Lung (tissue), 12 donors: ENCODE data around the gene PUSL1. TPM values are rescaled to one million over a fixed set of nuclear protein-coding genes. Genes with fewer than 3 reads are reported as not detected.

Experiments used
- ATAC-seq: fragments of 200-7000 bp; cut with Tn5 transposase; one replicate; pipeline ENCODE4 v1.9.1; 2020; ENCODE audit warnings: moderate number of reproducible peaks; ENCODE audit not compliant: insufficient read depth, low FRiP score
- DNase-seq, 3 donors: peaks; one replicate each; pipeline ENCODE4 v3.0.0-alpha.2; 2013 to 2017
- H3K27ac ChIP-seq, 2 donors: one replicate each; pipeline ENCODE4 v1.5.1; 2013; ENCODE audit warnings: mild to moderate bottlenecking in 2 of 2, moderate library complexity in 2 of 2, control low read depth in 1 of 2, inconsistent platforms in 1 of 2, low read depth in 1 of 2, low read length in 1 of 2
- H3K27me3 ChIP-seq, 3 donors: one replicate each; pipeline ENCODE4 v1.5.1; 2013; ENCODE audit warnings: low read length in 2 of 3; ENCODE audit not compliant: control insufficient read depth in 3 of 3, insufficient read depth in 3 of 3
- H3K36me3 ChIP-seq, 4 donors: one replicate each; pipeline ENCODE4 v1.5.1; 2013; ENCODE audit warnings: low read length in 4 of 4, mild to moderate bottlenecking in 1 of 4, moderate library complexity in 1 of 4; ENCODE audit not compliant: control insufficient read depth in 4 of 4, insufficient read depth in 4 of 4
- H3K4me1 ChIP-seq, 5 donors: one replicate each; pipeline ENCODE4 v1.5.1; 2013; ENCODE audit warnings: low read length in 5 of 5, mild to moderate bottlenecking in 2 of 5, moderate library complexity in 1 of 5; ENCODE audit not compliant: control insufficient read depth in 5 of 5, insufficient read depth in 5 of 5
- H3K4me3 ChIP-seq: one replicate; pipeline ENCODE4 v1.5.1; 2013; ENCODE audit warnings: mild to moderate bottlenecking, control low read depth, moderate library complexity
- H3K9ac ChIP-seq, 2 donors: one replicate each; pipeline ENCODE4 v1.5.1; 2013; ENCODE audit warnings: low read length in 2 of 2, control low read depth in 1 of 2; ENCODE audit not compliant: insufficient read depth in 1 of 2
- H3K9me3 ChIP-seq, 4 donors: one replicate each; pipeline ENCODE4 v1.5.1; 2013; ENCODE audit warnings: low read length in 3 of 4, mild to moderate bottlenecking in 1 of 4, moderate library complexity in 1 of 4; ENCODE audit not compliant: control insufficient read depth in 4 of 4, insufficient read depth in 3 of 4
- WGBS, 2 donors: extraction: QIAGEN DNeasy Blood & Tissue Kit; methylation state at CpG; one replicate each; pipeline ENCODE4 v1.1.7; 2013; 5-methylcytosine and 5-hydroxymethylcytosine counted together
- polyA plus RNA-seq, 2 donors: library from polyadenylated mRNA; stranded (reverse); fragments of 200-250 nt; gene quantifications; one replicate each; pipeline ENCODE4 v1.2.1, GENCODE V29; 2013
- total RNA-seq, 2 donors: library from RNA; depleted of rRNA in 1 of 2; stranded (reverse); fragments of >200 nt in 1 of 2; gene quantifications; one replicate each; pipeline ENCODE4 v1.2.1, GENCODE V29; 2014 to 2021
- TF ChIP-seq, protein P1 (sequence below): IDR thresholded peaks from 2 replicates; pipeline ENCODE4 v1.5.1; 2012; ENCODE audit warnings: mild to moderate bottlenecking; ENCODE audit errors: control extremely low read depth, extremely low read depth
- donor health status: control.
- donor health status: control.
- donor health status: Bipolar disorder and iron deficiency.
- donor health status: healthy.
- donor health status: DM: yes; HTN: yes; CAD: no.

The PUSL1 gene
- total and polyA plus RNA-seq, 4 donors, result 11.3 to 23.7 (median 18.6) TPM

DNA sequence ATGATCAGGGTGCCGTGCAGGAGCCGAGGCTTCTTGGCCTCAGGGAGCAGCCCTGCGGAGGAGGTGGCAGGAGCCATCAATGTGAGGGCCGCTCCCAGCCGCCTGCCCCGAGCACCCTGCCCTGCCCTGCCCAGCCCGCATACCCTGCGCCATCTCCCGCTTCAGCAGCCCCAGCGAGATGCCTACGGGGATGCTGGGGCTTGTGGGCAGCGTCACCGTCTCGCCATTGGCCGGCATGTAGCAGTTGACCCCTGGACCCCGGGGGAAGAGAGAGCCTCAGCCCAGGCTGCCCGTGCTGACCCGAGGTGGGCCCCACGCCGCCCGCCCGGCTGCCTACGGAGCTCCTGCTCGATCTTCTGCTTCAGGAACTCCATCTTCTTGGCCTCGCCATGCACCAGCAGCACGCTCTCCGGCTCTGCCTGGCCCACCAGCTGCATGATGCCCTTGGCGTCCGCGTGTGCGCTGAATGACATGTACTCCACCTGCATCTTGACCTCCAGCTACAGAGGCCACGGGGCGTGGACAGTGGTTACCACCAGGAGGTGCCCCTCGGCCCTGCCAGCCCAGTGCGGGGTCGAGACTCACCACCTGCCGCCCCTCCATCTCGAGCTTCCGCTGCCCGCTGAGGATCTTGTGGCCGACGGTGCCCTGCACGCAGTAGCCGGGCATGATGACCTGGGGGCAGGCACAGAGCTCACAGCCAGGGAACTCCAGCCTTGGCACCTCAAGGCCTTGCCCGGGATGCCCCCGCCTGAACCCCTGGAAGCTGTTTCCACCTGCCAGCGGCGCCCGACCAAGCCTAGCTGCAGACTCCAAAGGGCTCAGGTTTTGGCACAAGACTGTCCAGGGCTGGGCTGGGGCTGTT lies 4.3 kb downstream of the PUSL1 start:
- TF ChIP-seq, protein P1, sequence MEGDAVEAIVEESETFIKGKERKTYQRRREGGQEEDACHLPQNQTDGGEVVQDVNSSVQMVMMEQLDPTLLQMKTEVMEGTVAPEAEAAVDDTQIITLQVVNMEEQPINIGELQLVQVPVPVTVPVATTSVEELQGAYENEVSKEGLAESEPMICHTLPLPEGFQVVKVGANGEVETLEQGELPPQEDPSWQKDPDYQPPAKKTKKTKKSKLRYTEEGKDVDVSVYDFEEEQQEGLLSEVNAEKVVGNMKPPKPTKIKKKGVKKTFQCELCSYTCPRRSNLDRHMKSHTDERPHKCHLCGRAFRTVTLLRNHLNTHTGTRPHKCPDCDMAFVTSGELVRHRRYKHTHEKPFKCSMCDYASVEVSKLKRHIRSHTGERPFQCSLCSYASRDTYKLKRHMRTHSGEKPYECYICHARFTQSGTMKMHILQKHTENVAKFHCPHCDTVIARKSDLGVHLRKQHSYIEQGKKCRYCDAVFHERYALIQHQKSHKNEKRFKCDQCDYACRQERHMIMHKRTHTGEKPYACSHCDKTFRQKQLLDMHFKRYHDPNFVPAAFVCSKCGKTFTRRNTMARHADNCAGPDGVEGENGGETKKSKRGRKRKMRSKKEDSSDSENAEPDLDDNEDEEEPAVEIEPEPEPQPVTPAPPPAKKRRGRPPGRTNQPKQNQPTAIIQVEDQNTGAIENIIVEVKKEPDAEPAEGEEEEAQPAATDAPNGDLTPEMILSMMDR, result no peak
- peaks cover 0 to 12% (median 0%) of the 10 kb centered on the region in 5 donors for H3K4me1 ChIP-seq
- 92 to 95% methylated on average over 49 of the region's 49 CpGs for WGBS, 2 donors
- peaks cover 0 to 59% (median 22%) of the 10 kb centered on the region in 4 donors for H3K36me3 ChIP-seq
- DNase-seq (no peak), ATAC-seq (no peak)
- H3K27ac ChIP-seq, result no peak overlapping the region
- H3K27me3 ChIP-seq, result no peaks in the 10 kb centered on the region
- H3K4me3 ChIP-seq, result no peak overlapping the region
- no peaks in the 10 kb centered on the region for H3K9me3 ChIP-seq
- H3K9ac ChIP-seq, result no peak overlapping the region

DNA sequence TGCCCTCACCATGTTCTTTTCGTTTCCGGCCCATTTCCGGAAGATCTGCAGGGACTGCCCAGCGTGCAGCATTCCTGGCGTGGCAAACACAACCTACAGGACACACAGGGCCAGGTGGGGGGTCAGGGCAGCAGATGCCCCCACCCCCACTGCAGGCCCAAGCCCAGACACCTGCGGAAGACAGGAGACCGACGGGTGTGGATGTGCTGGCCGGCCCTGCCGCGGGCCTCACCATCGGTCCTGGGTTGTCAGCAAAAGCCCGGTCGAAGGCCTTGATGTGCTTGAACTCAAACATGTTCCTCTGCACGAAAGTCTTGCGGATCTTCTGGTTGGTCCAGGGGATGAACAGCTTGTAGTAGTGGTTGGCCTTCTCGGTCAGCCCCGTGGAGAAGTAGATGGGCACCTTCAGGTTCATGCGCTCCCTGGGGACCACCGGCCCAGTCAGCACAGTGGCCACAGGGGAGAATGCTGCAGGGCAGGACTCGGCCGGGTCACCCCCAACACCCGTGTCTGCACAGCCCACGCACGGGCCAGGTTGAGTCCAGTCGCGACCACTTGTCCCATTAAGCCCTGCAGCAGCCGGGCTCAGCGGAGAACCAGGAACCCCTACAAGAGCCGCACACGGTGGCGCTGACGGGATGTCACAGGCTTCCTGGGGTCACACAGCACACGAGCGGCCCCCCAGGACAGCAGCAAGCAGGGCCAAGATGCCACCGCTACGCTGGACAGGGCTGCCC lies 5.3 kb downstream of the PUSL1 start:
- no peak for ATAC-seq
- H3K36me3 ChIP-seq, result peaks cover 0 to 59% (median 22%) of the 10 kb centered on the region in 4 donors
- DNase-seq, result no peak
- no peak overlapping the region for H3K4me3 ChIP-seq
- H3K4me1 ChIP-seq, result peaks cover 0 to 12% (median 0%) of the 10 kb centered on the region in 5 donors
- no peak overlapping the region for H3K9ac ChIP-seq
- WGBS, 2 donors, result 90 to 96% methylated on average over 37 of the region's 37 CpGs
- H3K27ac ChIP-seq, result no peak overlapping the region
- H3K9me3 ChIP-seq, result no peaks in the 10 kb centered on the region
- H3K27me3 ChIP-seq, result no peaks in the 10 kb centered on the region
- TF ChIP-seq, protein P1, result no peak

DNA sequence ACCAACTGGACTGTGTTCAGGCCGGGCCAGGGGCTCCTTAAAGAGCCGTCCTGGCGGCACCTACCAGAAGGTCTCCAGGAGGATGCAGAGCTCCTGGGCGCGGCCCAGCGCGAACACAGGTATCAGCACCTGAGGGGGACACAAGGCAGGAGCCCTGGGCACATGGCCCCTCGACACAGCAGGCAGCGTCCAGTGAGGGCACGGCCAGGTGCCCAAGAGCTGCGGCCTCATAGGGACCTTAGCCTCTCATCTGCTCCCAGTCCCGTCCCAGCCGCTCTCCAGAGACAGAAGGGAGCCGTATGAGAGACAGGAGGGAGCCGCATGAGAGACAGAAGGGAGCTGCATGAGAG lies 5.8 kb downstream of the PUSL1 start:
- Histone ChIP-seq H3K27ac (no peak overlapping the region), H3K4me1 (peaks cover 0 to 11% (median 0%) of the 10 kb centered on the region in 5 donors), H3K36me3 (peaks cover 0 to 65% (median 22%) of the 10 kb centered on the region in 4 donors), H3K9me3 (no peaks in the 10 kb centered on the region), H3K9ac (no peak overlapping the region), H3K27me3 (no peaks in the 10 kb centered on the region), H3K4me3 (no peak overlapping the region)
- TF ChIP-seq, protein P1, result no peak
- DNase-seq, result no peak
- no peak for ATAC-seq
- 97% methylated on average over 15 of the region's 15 CpGs for WGBS, 2 donors
